ENCODE results near the gene ENTPD2.
"Not testable (repeated sequence)": the region's sequence is repeated elsewhere in the genome, so short reads cannot be mapped to it uniquely, and the experiment has no call there.

ENTPD2 gene

DNA sequence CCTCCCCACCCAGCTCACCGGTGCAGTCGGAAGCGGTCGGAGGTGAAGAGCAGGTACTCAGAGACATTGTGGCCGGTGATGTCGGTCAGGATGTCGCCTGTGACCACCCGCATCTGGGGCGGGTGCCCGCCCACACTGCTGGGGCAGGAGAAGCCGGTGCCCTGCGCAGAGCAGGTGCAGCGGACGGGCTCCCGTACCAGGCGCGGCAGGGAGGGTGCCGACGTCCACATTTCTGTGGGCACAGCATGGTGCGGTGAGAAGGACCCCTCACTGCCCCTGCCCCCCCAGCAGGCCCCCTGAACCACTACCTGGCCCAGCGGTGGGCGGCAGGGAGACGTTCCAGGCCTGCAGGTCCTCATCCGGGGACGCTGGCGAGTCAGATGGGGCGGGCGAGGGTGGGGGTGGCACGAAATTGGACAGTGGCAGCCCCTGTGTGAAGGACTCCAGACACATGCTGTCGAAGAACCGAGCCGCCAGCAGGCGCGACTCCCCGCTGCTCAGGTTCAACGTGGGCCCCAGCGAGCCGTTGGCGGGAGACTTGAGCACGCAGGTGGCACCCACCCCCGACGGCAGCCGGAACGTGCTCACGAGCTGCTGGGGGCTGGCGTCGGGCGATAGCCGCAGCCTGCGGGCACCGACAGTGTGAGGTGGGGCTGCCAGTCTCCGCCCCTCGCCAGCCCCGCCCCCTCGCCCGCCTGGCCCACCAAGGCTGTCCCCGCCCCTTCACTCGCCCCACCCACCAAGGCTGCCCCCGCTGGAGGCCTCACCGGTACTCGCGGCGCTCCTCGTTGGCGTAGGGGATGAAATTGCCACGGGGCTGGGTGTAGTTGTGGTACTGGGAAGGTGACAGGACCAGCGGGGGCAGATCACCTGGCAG, 40.9 kb downstream of the ENTPD2 start:
- DNase-seq = no peak

GRCh38 chr9:137011907-137012675, 41.8 kb downstream of the ENTPD2 start:
- DNase-seq = no peak

- no peak for DNase-seq
Observed at GRCh38 chr9:137011156-137011555, 42.7 kb downstream of the ENTPD2 start.

DNA sequence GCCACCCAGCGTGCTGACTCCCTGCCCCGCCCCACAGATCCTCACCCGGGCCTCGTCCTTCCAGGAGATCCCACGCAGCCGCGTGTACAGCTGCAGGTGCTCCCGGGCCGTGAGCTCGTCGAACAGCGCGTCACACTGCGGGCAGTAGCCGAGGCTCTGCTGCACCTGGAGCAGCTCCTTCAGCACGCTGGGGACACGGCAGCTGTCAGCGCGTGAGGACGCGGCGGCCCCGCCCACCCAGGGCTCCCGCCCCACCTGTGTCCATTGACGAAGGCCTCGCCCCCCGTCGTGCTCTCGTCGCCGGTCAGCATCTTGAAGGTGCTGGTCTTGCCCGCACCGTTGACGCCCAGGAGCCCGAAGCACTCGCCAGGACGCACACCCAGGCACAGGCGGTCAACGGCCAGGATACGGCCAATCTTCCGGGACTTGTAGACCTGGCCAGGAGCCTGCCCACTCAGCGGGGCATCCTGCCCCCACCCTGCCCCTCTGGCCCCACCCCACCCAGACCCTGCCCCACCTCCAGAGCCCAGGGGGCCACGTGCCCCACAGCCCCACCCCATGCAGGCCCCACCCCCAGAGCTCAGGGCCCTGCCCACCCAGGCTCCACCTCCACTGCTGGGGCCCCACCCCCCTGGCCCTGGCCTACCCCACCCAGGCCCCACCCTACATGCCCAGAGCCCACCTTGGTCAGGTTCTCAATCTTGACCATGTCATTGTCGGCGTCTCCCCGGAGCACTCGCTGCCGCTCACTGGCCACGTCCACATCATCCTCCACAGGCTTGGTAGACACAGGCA, 43.7 kb downstream of the ENTPD2 start:
- no peak for DNase-seq

DNA sequence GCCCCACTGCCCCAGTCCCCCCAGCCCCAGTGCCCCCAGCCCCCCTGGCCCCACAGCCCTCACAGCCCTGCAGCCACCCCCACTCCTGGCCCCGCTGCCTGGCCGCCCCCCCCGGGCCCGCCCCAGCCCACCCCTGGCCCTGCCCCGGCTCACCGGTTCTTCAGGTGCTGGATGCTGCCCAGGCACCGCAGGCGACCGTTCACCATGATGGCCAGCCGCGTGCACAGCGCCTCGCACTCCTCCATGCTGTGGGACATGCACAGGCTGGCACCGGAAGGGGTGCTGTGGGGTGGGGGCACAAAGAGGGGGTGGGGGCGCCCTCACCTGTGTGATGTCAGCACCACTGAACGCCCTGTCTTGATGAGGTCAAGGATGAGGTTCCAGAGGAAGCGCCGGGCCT, 44.6 kb downstream of the ENTPD2 start:
- DNase-seq = no peak

GRCh38 chr9:137008312-137008711, 45.5 kb downstream of the ENTPD2 start:
- DNase-seq = no peak

DNA sequence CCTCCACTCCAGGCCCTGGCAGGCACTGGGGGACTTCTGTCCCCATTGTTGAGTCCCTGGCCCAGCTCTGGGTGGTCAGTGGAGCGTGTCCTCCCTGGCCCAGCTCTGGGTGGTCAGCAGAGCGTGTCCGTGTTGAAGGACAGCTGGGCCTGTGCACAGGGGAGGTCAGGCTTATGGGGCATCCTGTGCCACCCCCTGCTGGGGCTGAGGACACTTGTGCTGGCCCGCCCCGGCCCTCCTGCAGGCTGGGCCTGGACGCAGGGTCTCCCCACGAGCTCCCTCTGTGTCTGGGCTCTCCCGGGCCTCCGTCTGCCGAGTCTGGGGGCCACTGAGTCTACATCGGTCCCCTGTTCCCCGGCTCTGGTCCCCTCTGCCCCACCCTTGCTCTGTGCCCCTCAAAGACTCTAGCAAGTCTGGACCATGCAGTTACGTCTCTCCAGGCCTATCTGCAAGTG, 46.0 kb downstream of the ENTPD2 start:
- no peak for DNase-seq

DNA sequence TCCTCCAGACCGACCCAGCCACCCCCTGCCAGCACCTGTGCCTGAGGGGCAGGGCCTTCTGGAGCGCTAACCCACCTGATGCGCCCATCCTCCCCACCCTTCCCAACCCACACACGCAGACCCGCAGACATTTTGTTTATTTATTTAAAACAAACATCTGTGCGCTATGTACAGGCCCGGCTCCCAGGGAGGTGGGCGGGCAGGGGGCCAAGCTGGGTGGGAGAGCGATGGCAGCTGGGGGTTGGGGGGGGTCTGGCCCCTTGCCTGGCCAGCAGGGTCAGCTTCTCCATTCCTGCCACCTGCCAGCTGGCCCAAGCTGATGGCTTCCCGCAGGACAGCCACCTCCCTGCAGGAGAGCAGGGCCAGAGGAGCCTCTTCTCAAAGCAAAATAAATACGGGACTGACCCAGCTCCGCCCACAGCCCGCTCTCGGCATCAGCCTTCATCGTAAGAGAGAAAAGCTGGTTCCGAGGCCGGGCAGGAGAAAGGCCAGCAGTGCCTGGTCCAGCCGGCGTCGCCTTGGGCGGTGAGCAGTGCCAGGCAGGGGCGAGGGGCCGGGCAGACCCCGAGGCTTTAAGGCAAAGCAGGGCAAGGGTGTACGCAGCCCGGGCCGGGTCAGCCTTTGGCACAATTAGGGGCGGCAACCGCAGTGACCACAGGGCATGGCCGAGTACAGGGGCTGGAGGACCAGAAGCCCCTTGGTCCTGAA, 46.6 kb downstream of the ENTPD2 start:
- DNase-seq = no peak

GRCh38 chr9:137006116-137007003, 47.5 kb downstream of the ENTPD2 start:
- DNase-seq = no peak

GRCh38 chr9:137004285-137004684, 49.6 kb downstream of the ENTPD2 start:
- not testable (repeated sequence) for DNase-seq

DNA sequence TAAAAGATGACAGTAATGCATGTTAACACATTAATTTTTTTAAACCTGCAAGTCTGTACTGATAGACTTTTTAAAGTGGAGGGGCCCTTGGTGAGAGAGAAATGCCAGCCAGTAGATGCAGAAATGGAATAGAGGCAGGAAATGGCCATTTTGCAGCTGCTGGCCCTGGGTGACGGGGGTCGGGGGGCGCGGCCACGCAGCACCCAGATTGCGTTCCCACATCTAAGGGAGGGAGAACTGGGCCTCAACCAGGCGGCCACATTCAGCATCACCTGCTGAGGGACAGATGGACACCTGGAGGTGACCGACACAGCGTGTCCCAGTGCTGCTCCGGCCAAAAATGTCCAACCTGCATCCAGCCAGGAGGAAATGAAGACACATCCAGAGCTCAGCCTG, 51.2 kb downstream of the ENTPD2 start:
- no peak for DNase-seq

DNA sequence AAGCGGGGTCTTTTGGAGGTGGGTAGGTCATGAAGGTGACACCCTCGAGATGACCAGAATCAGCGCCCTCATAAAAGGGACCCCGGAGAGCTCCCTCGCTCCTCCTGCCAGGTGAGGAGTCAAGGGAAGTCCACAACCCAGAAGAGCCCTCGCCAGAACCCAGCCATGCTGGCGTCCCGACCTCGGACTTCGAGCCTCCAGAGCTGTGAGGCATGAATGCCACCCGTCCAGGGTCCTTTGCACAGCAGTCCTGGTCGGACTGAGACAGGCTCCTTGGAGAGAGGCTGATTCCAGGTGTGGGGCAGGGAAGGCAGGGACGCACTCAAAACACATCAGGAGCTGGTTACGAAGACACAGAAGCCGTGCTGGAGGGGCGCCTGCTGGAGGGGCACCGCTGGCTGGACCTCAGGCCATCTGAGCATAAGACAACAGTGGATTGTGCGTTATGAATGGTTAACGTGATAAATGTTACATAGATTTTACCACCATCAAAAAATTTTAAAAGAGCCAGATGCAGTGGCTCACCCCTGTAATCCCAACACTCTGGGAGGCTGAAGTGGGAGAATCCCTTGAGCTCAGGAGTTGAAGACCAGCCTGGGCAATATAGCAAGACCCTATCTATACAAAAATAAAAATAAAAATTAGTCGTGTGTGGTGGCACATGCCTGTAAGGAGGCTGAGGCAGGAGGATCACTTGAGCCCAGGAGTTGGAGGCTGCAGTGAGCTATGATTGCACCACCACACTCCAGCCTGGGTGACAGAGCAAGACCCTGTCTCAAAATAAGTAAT, 51.8 kb downstream of the ENTPD2 start:
- no peak for DNase-seq

DNA sequence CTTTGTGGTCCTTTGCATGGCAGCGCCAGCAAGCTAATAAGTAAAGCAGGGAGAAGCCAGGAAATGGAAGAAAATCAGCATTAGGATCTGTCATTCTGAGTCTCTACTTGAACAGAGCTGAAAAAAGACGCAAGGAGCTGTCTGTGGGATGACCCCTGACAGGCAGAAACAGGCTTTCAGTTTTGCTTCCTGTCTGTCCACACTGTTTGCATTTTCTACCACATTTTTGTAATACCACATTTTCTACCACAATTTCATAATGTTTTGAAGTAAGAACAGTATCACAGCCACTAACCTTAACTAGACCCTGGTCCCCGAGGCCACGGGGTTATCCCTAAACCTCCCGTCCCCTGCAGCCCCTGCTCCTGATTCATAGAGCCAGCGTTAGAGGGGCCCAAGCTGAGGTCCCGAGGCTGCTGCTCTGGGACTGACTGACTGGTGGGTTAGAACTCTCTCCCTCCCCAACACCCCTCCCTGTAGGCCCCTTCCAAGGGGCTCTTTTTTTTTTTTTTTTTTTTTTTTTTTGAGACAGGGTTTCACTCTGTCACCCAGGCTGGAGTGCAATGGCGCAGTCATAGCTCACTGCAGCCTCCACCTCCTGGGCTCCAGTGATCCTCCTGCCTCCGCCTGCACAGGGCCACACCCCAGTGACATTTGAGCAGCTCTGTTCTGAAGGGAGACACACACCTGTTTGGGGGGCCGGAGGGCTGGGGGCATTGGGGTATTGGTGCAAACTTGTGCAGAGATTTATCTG, 53.5 kb downstream of the ENTPD2 start:
- no peak for DNase-seq
